HCT116 (cell line): ENCODE measurements around the gene NIFK. TPM values are rescaled to one million over a fixed set of nuclear protein-coding genes. Genes with fewer than 3 reads are reported as not detected.

Experiments
- ATAC-seq: fragments of 200-7000 bp; cut with Tn5 transposase; 2 replicates; pipeline ENCODE4 v1.9.1; 2020; ENCODE audit warnings: mild to moderate bottlenecking, moderate library complexity
- BruUV-seq: library from RNA; stranded (reverse); fragments of 400-500 nt; replicated peaks from 2 replicates; lab custom pipeline; 2021; lab: Mats Ljungman, UMichigan
- CTCF ChIA-PET: fragments of 300-600 bp; sonication (Branson Sonifier 250); formaldehyde crosslinking; loops from one replicate; lab custom pipeline; 2021; ENCODE audit warnings: antibody characterized with exemption; lab: Charles Lee
- POLR2A ChIA-PET: fragments of 300-600, 350-600 bp; sonication (Branson Sonifier 250); formaldehyde crosslinking; loops from one replicate; lab custom pipeline; 2021; ENCODE audit warnings: antibody characterized with exemption; lab: Charles Lee
- RAD21 ChIA-PET, 2 experiments: fragments of 300-600 bp; sonication (Branson Sonifier 250); formaldehyde crosslinking; loops; one replicate each; lab custom pipeline; 2023; ENCODE audit warnings: low total read pairs in 2 of 2; ENCODE audit not compliant: uncharacterized antibody in 2 of 2, unreplicated experiment in 2 of 2, low non-redundant PET in 1 of 2; lab: Charles Lee
- DNase-seq: peaks from one replicate; pipeline ENCODE4 v3.0.0-alpha.2; 2010; ENCODE audit warnings: low read depth, low spot score
- H2AFZ ChIP-seq: fragments of 200-600 bp; shearing (Covaris generic), sonication (generic); 2 replicates; pipeline ENCODE4 v1.6.1; 2017; ENCODE audit warnings: low read depth, mixed run types, mixed read lengths, antibody characterized with exemption, low read length; ENCODE audit not compliant: poor library complexity, severe bottlenecking
- H3K27ac ChIP-seq: 2 replicates; pipeline ENCODE4 v1.5.1; 2012; ENCODE audit warnings: low read depth, low read length
- H3K27me3 ChIP-seq: fragments of 200-600 bp; sonication (generic); 2 replicates; pipeline ENCODE4 v1.6.1; 2016; ENCODE audit warnings: mixed run types, low read length, mixed read lengths; ENCODE audit not compliant: insufficient read depth
- H3K36me3 ChIP-seq, 2 experiments: fragments of 200-500 bp in 1 of 2; fragments of 200-600 bp in 1 of 2; sonication (Bioruptor generic) in 1 of 2; sonication (generic) in 1 of 2; 2 replicates each; pipeline versions ENCODE4 v1.5.1 to v1.6.1; 2014 to 2016; ENCODE audit warnings: low read length in 2 of 2, inconsistent platforms in 1 of 2, mixed read lengths in 1 of 2, mixed run types in 1 of 2; ENCODE audit not compliant: insufficient read depth in 2 of 2, control insufficient read depth in 1 of 2
- H3K4me1 ChIP-seq, 2 experiments: fragments of 200-600 bp in 1 of 2; sonication (generic) in 1 of 2; 2 replicates each; pipeline versions ENCODE4 v1.5.1 to v1.6.1; 2012 to 2017; ENCODE audit warnings: low read length in 2 of 2, inconsistent platforms in 1 of 2, mild to moderate bottlenecking in 1 of 2, mixed read lengths in 1 of 2, mixed run types in 1 of 2, moderate library complexity in 1 of 2; ENCODE audit not compliant: insufficient read depth in 2 of 2, control insufficient read depth in 1 of 2
- H3K4me2 ChIP-seq: fragments of 200-600 bp; sonication (generic); 2 replicates; pipeline ENCODE4 v1.6.1; 2017; ENCODE audit warnings: mixed run types, low read length, mixed read lengths
- H3K4me3 ChIP-seq, 2 experiments: fragments of 200-600 bp in 1 of 2; sonication (generic) in 1 of 2; replicated peaks in 1 of 2; 2 replicates each; pipeline ENCODE4 v1.5.1; 2011 to 2016; ENCODE audit warnings: low read length in 2 of 2, control low read depth in 1 of 2, low read depth in 1 of 2, mild to moderate bottlenecking in 1 of 2, mixed read lengths in 1 of 2, mixed run types in 1 of 2
- H3K79me2 ChIP-seq: fragments of 200-600 bp; sonication (generic); 2 replicates; pipeline ENCODE4 v1.6.1; 2017; ENCODE audit warnings: mild to moderate bottlenecking, mixed run types, low read length, moderate library complexity, mixed read lengths; ENCODE audit not compliant: insufficient read depth
- H3K9ac ChIP-seq: fragments of 200-600 bp; sonication (generic); 2 replicates; pipeline ENCODE4 v1.6.1; 2016; ENCODE audit warnings: low read length, mixed read lengths
- H3K9me2 ChIP-seq: fragments of 200-600 bp; sonication (generic), shearing (Covaris generic); 2 replicates; pipeline ENCODE4 v1.6.1; 2017; ENCODE audit warnings: mixed run types, mild to moderate bottlenecking, moderate library complexity; ENCODE audit not compliant: insufficient read depth
- H3K9me3 ChIP-seq, 2 experiments: fragments of 200-500 bp in 1 of 2; fragments of 200-600 bp in 1 of 2; sonication (Bioruptor generic) in 1 of 2; sonication (generic) in 1 of 2; 2 replicates each; pipeline ENCODE4 v1.6.1; 2014 to 2017; ENCODE audit warnings: low read length in 2 of 2, mixed read lengths in 2 of 2, inconsistent platforms in 1 of 2, low read depth in 1 of 2, mild to moderate bottlenecking in 1 of 2, mixed run types in 1 of 2, moderate library complexity in 1 of 2; ENCODE audit not compliant: control insufficient read depth in 1 of 2, insufficient read depth in 1 of 2
- H4K20me1 ChIP-seq: fragments of 200-600 bp; sonication (generic), shearing (Covaris generic); 2 replicates; pipeline ENCODE4 v1.6.1; 2017; ENCODE audit warnings: mixed run types, mild to moderate bottlenecking, moderate library complexity; ENCODE audit not compliant: insufficient read depth
- ATF3 ChIP-seq: IDR thresholded peaks from 2 replicates; pipeline ENCODE4 v1.6.1; 2012
- CBX3 ChIP-seq: IDR thresholded peaks from 2 replicates; pipeline ENCODE4 v1.6.1; 2012; ENCODE audit warnings: low read depth
- CEBPB ChIP-seq: IDR thresholded peaks from 2 replicates; pipeline ENCODE4 v1.6.1; 2012; ENCODE audit warnings: low read depth
- EGR1 ChIP-seq: IDR thresholded peaks from 2 replicates; pipeline ENCODE4 v1.6.1; 2012; ENCODE audit warnings: low read depth
- ELF1 ChIP-seq: IDR thresholded peaks from 2 replicates; pipeline ENCODE4 v1.6.1; 2012; ENCODE audit warnings: low read depth, borderline replicate concordance
- EZH2 ChIP-seq: fragments of 200-600 bp; sonication (generic); IDR thresholded peaks from 2 replicates; pipeline ENCODE4 v1.6.1; 2017; ENCODE audit warnings: antibody characterized with exemption, mixed run types
- EZH2phosphoT487 ChIP-seq: fragments of 200-600 bp; IDR thresholded peaks from 2 replicates; pipeline ENCODE4 v1.6.1; 2018; ENCODE audit warnings: antibody characterized with exemption, borderline replicate concordance
- JUND ChIP-seq: IDR thresholded peaks from 2 replicates; pipeline ENCODE4 v1.6.1; 2012
- MAX ChIP-seq: IDR thresholded peaks from 2 replicates; pipeline ENCODE4 v1.6.1; 2012
- POLR2A ChIP-seq: IDR thresholded peaks from 2 replicates; pipeline ENCODE4 v1.7.0; 2011; ENCODE audit warnings: borderline replicate concordance; ENCODE audit not compliant: insufficient read depth, insufficient read length; ENCODE audit errors: extremely low read depth
- RAD21 ChIP-seq: IDR thresholded peaks from 2 replicates; pipeline ENCODE4 v1.6.1; 2012; ENCODE audit warnings: low read depth, mild to moderate bottlenecking
- REST ChIP-seq: IDR thresholded peaks from 2 replicates; pipeline ENCODE4 v1.6.1; 2012; ENCODE audit warnings: low read depth
- SIN3A ChIP-seq: IDR thresholded peaks from 2 replicates; pipeline ENCODE4 v1.6.1; 2012; ENCODE audit warnings: low read depth
- SP1 ChIP-seq: IDR thresholded peaks from 2 replicates; pipeline ENCODE4 v1.6.1; 2012; ENCODE audit warnings: low read depth
- SRF ChIP-seq: IDR thresholded peaks from 2 replicates; pipeline ENCODE4 v1.6.1; 2012; ENCODE audit warnings: low read depth
- TCF7L2 ChIP-seq: IDR thresholded peaks from 2 replicates; pipeline ENCODE4 v1.7.0; 2011; ENCODE audit warnings: borderline replicate concordance, inconsistent platforms; ENCODE audit not compliant: insufficient read depth, insufficient read length; ENCODE audit errors: extremely low read depth
- YY1 ChIP-seq: IDR thresholded peaks from 2 replicates; pipeline ENCODE4 v1.6.1; 2011; ENCODE audit warnings: low read length, low read depth, moderate library complexity, mild to moderate bottlenecking; ENCODE audit not compliant: insufficient replicate concordance; ENCODE audit errors: extremely low read depth
- ZFX ChIP-seq: fragments of 450-650 bp; IDR thresholded peaks from 2 replicates; pipeline ENCODE4 v1.6.1; 2017
- ZNF274 ChIP-seq: fragments of 200-500 bp; sonication (Bioruptor generic); IDR thresholded peaks from 2 replicates; pipeline ENCODE4 v1.6.1; 2014; ENCODE audit warnings: mild to moderate bottlenecking, low read depth, low read length, inconsistent platforms
- intact Hi-C: fragments of 100-400 bp; cut with micrococcal nuclease; formaldehyde crosslinking; loops from 2 replicates; pipeline ENCODE4 v1.10.0; 2022
- total RNA-seq: library from RNA; stranded (reverse); gene quantifications from one replicate; pipeline ENCODE4 v1.2.1, GENCODE V29; 2021; ENCODE audit not compliant: unreplicated experiment

Gene NIFK
- total RNA-seq, 1 experiment from 2014 or later, result 93.2 TPM

- Histone ChIP-seq H3K27me3 (no peaks in the 10 kb centered on the region), H3K36me3 (peaks cover 27 to 41% of the 10 kb centered on the region in 2 experiments; a peak in 3 of 4 replicates), H3K9me2 (no peaks in the 10 kb centered on the region), H2AFZ (no peak overlapping the region), H3K4me3 (no peak overlapping the region), H3K27ac (no peak overlapping the region), H3K4me1 (no peaks in the 10 kb centered on the region), H3K9me3 (no peaks in the 10 kb centered on the region), H4K20me1 (no peaks in the 10 kb centered on the region), H3K9ac (no peak overlapping the region), H3K4me2 (no peak overlapping the region), H3K79me2 (peaks cover 14% of the 10 kb centered on the region; the same call in 1 of the 2 replicates)
- intact Hi-C loops, result no loop called here
- RAD21 ChIA-PET, result no interaction called here
- POLR2A ChIA-PET, result no interaction called here
- ATAC-seq, result no peak
- CTCF ChIA-PET, result no interaction called here
- DNase-seq, result no peak
- TF ChIP-seq JUND (no peak), SIN3A (no peak), SP1 (no peak), ATF3 (no peak), CEBPB (no peak), EZH2phosphoT487 (no peak), EZH2 (no peak), POLR2A (no peak), EGR1 (no peak), REST (no peak), TCF7L2 (no peak), RAD21 (no peak), MAX (no peak), CBX3 (no peak), ELF1 (no peak), ZFX (no peak), SRF (no peak), ZNF274 (no peak), YY1 (no peak)
- no TSS peak for BruUV-seq
These were observed 28.1 kb upstream of the NIFK start for GRCh38 chr2:121764681-121765228.
